ENCODE results near the gene MITF. TPM values are rescaled to one million over a fixed set of nuclear protein-coding genes. Genes with fewer than 3 reads are reported as not detected.

MITF gene
- total RNA-seq, 8 experiments from 2014 or later = 0.21 to 21.9 (median 1.1) TPM

- Histone ChIP-seq H3K4me3 (no peak overlapping the region), H3K27ac (no peak overlapping the region), H3K4me1 (replicated peaks in 1 of 2) (no peaks in the 10 kb centered on the region)
- WGBS, 10 experiments = 21 to 100% (median 84%) methylated on average over 1 to 2 of the region's 2 CpGs; no CpG with 5 or more reads in 2 of the 10 experiments
- ATAC-seq (replicated peaks in 6 of 8) = no peak
- in situ Hi-C loops (cut with MboI; ENCODE audit: low pct_unique_long_range_greater_than_20kb in 2 of 9, low sequenced_read_pairs in 9 of 9, unreplicated experiment in 9 of 9) = no loop called here
Observed at GRCh38 chr3:69731080-69731479, 8.2 kb upstream of the MITF start.

GRCh38 chr3:69735893-69736292 is 3.4 kb upstream of the MITF start:
- no peak overlapping the region for H3K4me3 ChIP-seq
- no peak overlapping the region for H3K27ac ChIP-seq
- no peaks in the 10 kb centered on the region for H3K4me1 ChIP-seq (replicated peaks in 1 of 2)
- WGBS, 10 experiments = 50 to 100% (median 69%) methylated on average over 1 to 2 of the region's 2 CpGs; no CpG with 5 or more reads in 1 of the 10 experiments
- in situ Hi-C loops (cut with MboI; ENCODE audit: low pct_unique_long_range_greater_than_20kb in 2 of 9, low sequenced_read_pairs in 9 of 9, unreplicated experiment in 9 of 9) = no loop called here
- no peak for ATAC-seq (replicated peaks in 6 of 8)

GRCh38 chr3:69737392-69737791 is 1.9 kb upstream of the MITF start:
- in situ Hi-C loops (cut with MboI; ENCODE audit: low pct_unique_long_range_greater_than_20kb in 2 of 9, low sequenced_read_pairs in 9 of 9, unreplicated experiment in 9 of 9) = no loop called here
- ATAC-seq (replicated peaks in 6 of 8) = no peak
- Histone ChIP-seq H3K4me3 (no peak overlapping the region), H3K27ac (no peak overlapping the region), H3K4me1 (replicated peaks in 1 of 2) (no peaks in the 10 kb centered on the region)
- 19 to 55% (median 28%) methylated on average over 1 to 3 of the region's 3 CpGs; no CpG with 5 or more reads in 4 of the 10 experiments for WGBS, 10 experiments

GRCh38 chr3:69738315-69738714 is 949 bp upstream of the MITF start:
- Histone ChIP-seq H3K4me3 (peak overlapping the region; percentile 49 to 87 (median 65)), H3K4me1 (replicated peaks in 1 of 2) (no peaks in the 10 kb centered on the region), H3K27ac (no peak overlapping the region)
- ATAC-seq (replicated peaks in 6 of 8) = peak in 2 of 8 experiments; percentile 3 to 7
- in situ Hi-C loops (cut with MboI; ENCODE audit: low pct_unique_long_range_greater_than_20kb in 2 of 9, low sequenced_read_pairs in 9 of 9, unreplicated experiment in 9 of 9) = no loop called here
- WGBS, 10 experiments = 0 to 10% (median 0%) methylated on average over 2 to 4 of the region's 4 CpGs; no CpG with 5 or more reads in 2 of the 10 experiments

GRCh38 chr3:69738859-69739203 is 433 bp upstream of the MITF start:
- Histone ChIP-seq H3K4me1 (replicated peaks in 1 of 2) (no peaks in the 10 kb centered on the region), H3K4me3 (peak overlapping the region; percentile 49 to 87 (median 65)), H3K27ac (no peak overlapping the region)
- WGBS, 10 experiments = 0 to 2% (median 0%) methylated on average over 4 to 12 of the region's 12 CpGs; no CpG with 5 or more reads in 1 of the 10 experiments
- ATAC-seq (replicated peaks in 6 of 8) = peak in 7 of 8 experiments; percentile 5 to 8 (median 6)
- in situ Hi-C loops (cut with MboI; ENCODE audit: low pct_unique_long_range_greater_than_20kb in 2 of 9, low sequenced_read_pairs in 9 of 9, unreplicated experiment in 9 of 9) = no loop called here

- in situ Hi-C loops (cut with MboI; ENCODE audit: low pct_unique_long_range_greater_than_20kb in 2 of 9, low sequenced_read_pairs in 9 of 9, unreplicated experiment in 9 of 9) = no loop called here
- Histone ChIP-seq H3K4me1 (replicated peaks in 1 of 2) (no peaks in the 10 kb centered on the region), H3K4me3 (peak overlapping the region; percentile 49 to 87 (median 65)), H3K27ac (no peak overlapping the region)
- ATAC-seq (replicated peaks in 6 of 8) = no peak
- 0 to 60% (median 10%) methylated on average over 1 to 10 of the region's 26 CpGs; no CpG with 5 or more reads in 2 of the 10 experiments for WGBS, 10 experiments
Observed at GRCh38 chr3:69740103-69741021, 1.1 kb downstream of the MITF start.

- ATAC-seq (replicated peaks in 6 of 8) = no peak
- in situ Hi-C loops (cut with MboI; ENCODE audit: low pct_unique_long_range_greater_than_20kb in 2 of 9, low sequenced_read_pairs in 9 of 9, unreplicated experiment in 9 of 9) = no loop called here
- Histone ChIP-seq H3K4me3 (no peak overlapping the region), H3K4me1 (replicated peaks in 1 of 2) (no peaks in the 10 kb centered on the region), H3K27ac (no peak overlapping the region)
- WGBS, 10 experiments = 30 to 87% (median 73%) methylated on average over 2 to 10 of the region's 13 CpGs; no CpG with 5 or more reads in 1 of the 10 experiments
Observed at GRCh38 chr3:69741032-69741767, 1.9 kb downstream of the MITF start.

GRCh38 chr3:69742391-69742790 is 3.1 kb downstream of the MITF start:
- H3K27ac ChIP-seq = no peak overlapping the region
- in situ Hi-C loops (cut with MboI; ENCODE audit: low pct_unique_long_range_greater_than_20kb in 2 of 9, low sequenced_read_pairs in 9 of 9, unreplicated experiment in 9 of 9) = no loop called here
- WGBS, 10 experiments = 50 to 81% (median 71%) methylated on average over 1 to 2 of the region's 2 CpGs; no CpG with 5 or more reads in 3 of the 10 experiments
- ATAC-seq (replicated peaks in 6 of 8) = no peak
- H3K4me1 ChIP-seq (replicated peaks in 1 of 2) = no peaks in the 10 kb centered on the region
- H3K4me3 ChIP-seq = no peak overlapping the region

GRCh38 chr3:69743975-69744906 is 5.0 kb downstream of the MITF start:
- Histone ChIP-seq H3K27ac (no peak overlapping the region), H3K4me3 (no peak overlapping the region), H3K4me1 (replicated peaks in 1 of 2) (no peaks in the 10 kb centered on the region)
- ATAC-seq (replicated peaks in 6 of 8) = peak in 1 of 8 experiments; percentile 12
- 40 to 91% (median 75%) methylated on average over 1 to 8 of the region's 8 CpGs for WGBS, 10 experiments
- in situ Hi-C loops (cut with MboI; ENCODE audit: low pct_unique_long_range_greater_than_20kb in 2 of 9, low sequenced_read_pairs in 9 of 9, unreplicated experiment in 9 of 9) = no loop called here

- Histone ChIP-seq H3K4me1 (replicated peaks in 1 of 2) (no peaks in the 10 kb centered on the region), H3K27ac (no peak overlapping the region), H3K4me3 (no peak overlapping the region)
- ATAC-seq (replicated peaks in 6 of 8) = no peak
- in situ Hi-C loops (cut with MboI; ENCODE audit: low pct_unique_long_range_greater_than_20kb in 2 of 9, low sequenced_read_pairs in 9 of 9, unreplicated experiment in 9 of 9) = no loop called here
- 49 to 100% (median 80%) methylated on average over 1 to 2 of the region's 2 CpGs; no CpG with 5 or more reads in 3 of the 10 experiments for WGBS, 10 experiments
Observed at GRCh38 chr3:69745505-69745904, 6.2 kb downstream of the MITF start.

- Histone ChIP-seq H3K4me1 (replicated peaks in 1 of 2) (no peaks in the 10 kb centered on the region), H3K4me3 (no peak overlapping the region), H3K27ac (no peak overlapping the region)
- ATAC-seq (replicated peaks in 6 of 8) = peak in 1 of 8 experiments; percentile 21
- in situ Hi-C loops (cut with MboI; ENCODE audit: low pct_unique_long_range_greater_than_20kb in 2 of 9, low sequenced_read_pairs in 9 of 9, unreplicated experiment in 9 of 9) = no loop called here
- WGBS, 10 experiments = 13 to 83% (median 60%) methylated on average over 1 to 2 of the region's 2 CpGs; no CpG with 5 or more reads in 3 of the 10 experiments
Observed at GRCh38 chr3:69746119-69746518, 6.9 kb downstream of the MITF start.

- Histone ChIP-seq H3K4me1 (replicated peaks in 1 of 2) (no peaks in the 10 kb centered on the region), H3K27ac (no peak overlapping the region), H3K4me3 (no peak overlapping the region)
- no peak for ATAC-seq (replicated peaks in 6 of 8)
- in situ Hi-C loops (cut with MboI; ENCODE audit: low pct_unique_long_range_greater_than_20kb in 2 of 9, low sequenced_read_pairs in 9 of 9, unreplicated experiment in 9 of 9) = no loop called here
- 30 to 100% (median 80%) methylated on average over 1 to 2 of the region's 2 CpGs; no CpG with 5 or more reads in 3 of the 10 experiments for WGBS, 10 experiments
Observed at GRCh38 chr3:69747511-69748258, 8.4 kb downstream of the MITF start.
